Endothelial cell of umbilical vein (primary cell): Measurements from ENCODE around the gene DUOX2. TPM values are rescaled to one million over a fixed set of nuclear protein-coding genes. Genes with fewer than 3 reads are reported as not detected.

ENCODE experiments used
- BruUV-seq: library from RNA; stranded (reverse); fragments of 400-500 nt; replicated peaks from 2 replicates; lab custom pipeline; 2021; lab: Mats Ljungman, UMichigan
- CTCF ChIA-PET: fragments of 300-600, 350-600 bp; sonication (Branson Sonifier 250); formaldehyde crosslinking; loops from one replicate; lab custom pipeline; 2021; ENCODE audit warnings: antibody characterized with exemption, inconsistent platforms; lab: Charles Lee
- POLR2A ChIA-PET: fragments of 300-600, 350-600 bp; sonication (Branson Sonifier 250); formaldehyde crosslinking; loops from one replicate; lab custom pipeline; 2021; ENCODE audit warnings: antibody characterized with exemption, inconsistent platforms; lab: Charles Lee
- DNase-seq: peaks from one replicate; pipeline ENCODE4 v3.0.0-alpha.2; 2011; ENCODE audit warnings: low read depth, low spot score
- FAIRE-seq: peaks from 2 replicates; lab custom pipeline; 2011; peaks lifted over from hg19 to GRCh38; lab: Jason Lieb, UNC
- H2AFZ ChIP-seq: 2 replicates; pipeline ENCODE4 v1.6.0; 2012; ENCODE audit warnings: low read depth, low read length, control low read depth, inconsistent platforms
- H3K27ac ChIP-seq: 2 replicates; pipeline ENCODE4 v1.5.1; 2011; ENCODE audit warnings: low read depth, mild to moderate bottlenecking, control low read depth, low read length, moderate library complexity; ENCODE audit not compliant: insufficient read depth
- H3K27me3 ChIP-seq, 2 experiments: 2 replicates each; pipeline versions ENCODE4 v1.6.0 to v1.6.1; 2011; ENCODE audit warnings: low read length in 2 of 2, mixed read lengths in 1 of 2; ENCODE audit not compliant: control insufficient read depth in 2 of 2, insufficient read depth in 2 of 2
- H3K36me3 ChIP-seq, 2 experiments: 2 replicates in 1 of 2; 3 replicates in 1 of 2; pipeline ENCODE4 v1.5.1; 2011; ENCODE audit warnings: low read length in 2 of 2, mild to moderate bottlenecking in 1 of 2, moderate library complexity in 1 of 2; ENCODE audit not compliant: control insufficient read depth in 2 of 2, insufficient read depth in 2 of 2; ENCODE audit errors: extremely low read depth in 1 of 2
- H3K4me1 ChIP-seq: 3 replicates; pipeline ENCODE4 v1.5.1; 2011; ENCODE audit warnings: mild to moderate bottlenecking, low read length; ENCODE audit not compliant: control insufficient read depth, insufficient read depth; ENCODE audit errors: extremely low read depth
- H3K4me2 ChIP-seq: 2 replicates; pipeline ENCODE4 v1.6.1; 2011; ENCODE audit warnings: low read length, control low read depth, mixed read lengths; ENCODE audit not compliant: insufficient read depth
- H3K4me3 ChIP-seq, 3 experiments: fragments of 200-600 bp in 1 of 3; sonication (generic), shearing (Covaris generic) in 1 of 3; replicated peaks in 1 of 3; 2 replicates each; pipeline ENCODE4 v1.5.1; 2011 to 2016; ENCODE audit warnings: control low read depth in 3 of 3, low read length in 3 of 3, mild to moderate bottlenecking in 2 of 3, inconsistent platforms in 1 of 3, low read depth in 1 of 3, moderate library complexity in 1 of 3; ENCODE audit not compliant: insufficient read depth in 1 of 3
- H3K79me2 ChIP-seq: 2 replicates; pipeline ENCODE4 v1.6.0; 2012; ENCODE audit warnings: low read length, inconsistent platforms; ENCODE audit not compliant: control insufficient read depth, insufficient read depth
- H3K9ac ChIP-seq: replicated peaks from 2 replicates; pipeline ENCODE3; 2011; ENCODE audit warnings: low read length, control low read depth; ENCODE audit not compliant: insufficient read depth; ENCODE audit errors: extremely low read depth
- H3K9me1 ChIP-seq: replicated peaks from 3 replicates; pipeline ENCODE4 v1.6.0; 2011; ENCODE audit warnings: mild to moderate bottlenecking, low read length; ENCODE audit not compliant: control insufficient read depth, insufficient read depth; ENCODE audit errors: extremely low read depth
- H3K9me3 ChIP-seq: replicated peaks from 2 replicates; pipeline ENCODE4 v1.5.1; 2012; ENCODE audit warnings: low read length, inconsistent platforms; ENCODE audit not compliant: control insufficient read depth, insufficient read depth
- H4K20me1 ChIP-seq: replicated peaks from 2 replicates; pipeline ENCODE3; 2011; ENCODE audit warnings: mild to moderate bottlenecking, low read length; ENCODE audit not compliant: control insufficient read depth, insufficient read depth; ENCODE audit errors: extremely low read depth
- CTCF ChIP-seq, 2 donors: IDR thresholded peaks; 1 replicate in 1 of 2; 2 replicates in 1 of 2; pipeline ENCODE4 v1.5.1; 2011; ENCODE audit warnings: low read length in 2 of 2, mild to moderate bottlenecking in 2 of 2, moderate library complexity in 2 of 2, control low read depth in 1 of 2, inconsistent platforms in 1 of 2, low read depth in 1 of 2; ENCODE audit not compliant: insufficient read depth in 1 of 2; ENCODE audit errors: extremely low read depth in 1 of 2
- EZH2 ChIP-seq: IDR thresholded peaks from 2 replicates; pipeline ENCODE4 v1.6.1; 2012; ENCODE audit warnings: borderline replicate concordance, low read depth, mild to moderate bottlenecking, moderate library complexity, low read length, inconsistent platforms; ENCODE audit not compliant: severe bottlenecking
- FOS ChIP-seq: IDR thresholded peaks from 2 replicates; pipeline ENCODE4 v1.6.1; 2011; ENCODE audit warnings: mild to moderate bottlenecking, low read length, moderate library complexity, borderline replicate concordance; ENCODE audit not compliant: insufficient read depth
- GATA2 ChIP-seq: IDR thresholded peaks from 2 replicates; pipeline ENCODE4 v1.7.0; 2011; ENCODE audit warnings: low read depth, mild to moderate bottlenecking, moderate library complexity, mixed read lengths, low read length; ENCODE audit not compliant: insufficient read length, insufficient read depth
- JUN ChIP-seq: IDR thresholded peaks from 2 replicates; pipeline ENCODE4 v1.6.1; 2011; ENCODE audit warnings: borderline replicate concordance, low read depth; ENCODE audit not compliant: insufficient read length, insufficient read depth
- MAX ChIP-seq: IDR thresholded peaks from 2 replicates; pipeline ENCODE4 v1.6.1; 2011; ENCODE audit not compliant: insufficient read depth, insufficient read length
- MYC ChIP-seq: IDR thresholded peaks from one replicate; pipeline ENCODE4 v1.6.1; 2011; ENCODE audit warnings: mild to moderate bottlenecking, low read depth, low read length
- POLR2A ChIP-seq: IDR thresholded peaks from 2 replicates; pipeline ENCODE4 v1.6.1; 2012; ENCODE audit warnings: low read depth, mild to moderate bottlenecking, control low read depth, low read length
- POLR2AphosphoS5 ChIP-seq: IDR thresholded peaks from 2 replicates; pipeline ENCODE4 v1.6.1; 2012; ENCODE audit warnings: low read depth, mild to moderate bottlenecking, control low read depth, low read length, moderate library complexity; ENCODE audit not compliant: insufficient read depth
- dilution Hi-C: fragments of 300-500 bp; cut with MboI; formaldehyde crosslinking; loops from one replicate; pipeline ENCODE4 v1.15.0; 2019; ENCODE audit warnings: low sequenced_read_pairs; ENCODE audit not compliant: extremely low pct_ligation_motif_present
- intact Hi-C: fragments of 100-400 bp; cut with micrococcal nuclease; formaldehyde crosslinking; loops from one replicate; pipeline ENCODE4 v1.10.0; 2022
- polyA plus RNA-seq, 4 experiments: library from polyadenylated mRNA; depleted of rRNA in 3 of 4; stranded (reverse) in 3 of 4; unstranded in 1 of 4; fragments of >200 nt; gene quantifications; 2 replicates each; pipeline versions ENCODE4 v1.2.1 to v1.2.3, GENCODE V29; 2011 to 2012; ENCODE audit warnings: missing spikeins in 1 of 4
- total RNA-seq: library from RNA; stranded (reverse); gene quantifications from 2 replicates; pipeline ENCODE4 v1.2.3, GENCODE V29; 2021

Gene DUOX2
- total and polyA plus RNA-seq, 2 donors (not counting 3 experiments of a cell fraction or from before 2014, with no cell fraction given): 0.01 TPM; not detected in 1

- Histone ChIP-seq H3K4me2 (no peak overlapping the region), H3K9me3 (no peaks in the 10 kb centered on the region), H2AFZ (no peak overlapping the region), H3K27me3 (peaks cover 79 to 87% of the 10 kb centered on the region in 2 experiments), H3K9ac (no peak overlapping the region), H4K20me1 (no peaks in the 10 kb centered on the region), H3K9me1 (no peaks in the 10 kb centered on the region), H3K79me2 (no peaks in the 10 kb centered on the region), H3K4me1 (peaks cover 2% of the 10 kb centered on the region), H3K4me3 (no peak overlapping the region), H3K36me3 (no peaks in the 10 kb centered on the region), H3K27ac (no peak overlapping the region)
- intact Hi-C loops (no loop called here), dilution Hi-C loops (no loop called here)
- TF ChIP-seq POLR2AphosphoS5: no peak
- peak; percentile 96 for TF ChIP-seq EZH2
- no peak for DNase-seq
- no peak for FAIRE-seq
- no TSS peak for BruUV-seq
- CTCF ChIA-PET: interaction anchor here (1.6 kb wide), 1 partner anchor 14 kb away, joined by 7 read pairs; no protein-coding TSS in a partner anchor
- POLR2A ChIA-PET: no interaction called here
These were observed 1.2 kb downstream of the DUOX2 start for GRCh38 chr15:45112591-45113379.

GRCh38 chr15:45112143-45112590 lies 1.8 kb downstream of the DUOX2 start:
- FAIRE-seq (no peak), DNase-seq (no peak)
- Histone ChIP-seq H3K9ac (no peak overlapping the region), H3K9me1 (no peaks in the 10 kb centered on the region), H3K79me2 (no peaks in the 10 kb centered on the region), H3K27me3 (peaks cover 73 to 81% of the 10 kb centered on the region in 2 experiments), H3K27ac (no peak overlapping the region), H3K4me2 (no peak overlapping the region), H3K4me3 (no peak overlapping the region), H3K9me3 (no peaks in the 10 kb centered on the region), H4K20me1 (no peaks in the 10 kb centered on the region), H2AFZ (no peak overlapping the region), H3K36me3 (no peaks in the 10 kb centered on the region), H3K4me1 (no peaks in the 10 kb centered on the region)
- intact Hi-C loops: no loop called here
- TF ChIP-seq CTCF (IDR thresholded peaks at IDR 0.05; ENCODE audit: extremely low read depth in 1 of 2, insufficient read depth in 1 of 2, low read depth in 1 of 2, low read length in 2 of 2) (no peak), FOS (no peak), GATA2 (no peak), JUN (no peak), MAX (no peak), EZH2 (no peak), MYC (no peak), POLR2AphosphoS5 (no peak), POLR2A (no peak)
- POLR2A ChIA-PET: no interaction called here
- CTCF ChIA-PET: interaction anchor here (1.6 kb wide), 1 partner anchor 15 kb away, joined by 7 read pairs; no protein-coding TSS in a partner anchor
- no TSS peak for BruUV-seq
- dilution Hi-C loops: no loop called here
